NCI-H345 treated with DMSO at 0.1 percent for 48 hours (cell line): ENCODE results near the gene RPL36A.

Source experiments
- DNase-seq: peaks from one replicate; lab custom pipeline; 2025; ENCODE audit not compliant: unreplicated experiment; lab: John Stamatoyannopoulos, UW

Gene RPL36A

GRCh38 chrX:101390664-101391525 lies at the start of gene RPL36A:
Gene RPL36A, plus strand, starts transcription at chrX:101391011. Its CDS starts 33 bp downstream, at chrX:101391044.
- peak; percentile 73 for DNase-seq

- no peak for DNase-seq
These were observed 42.9 kb upstream of the RPL36A start for GRCh38 chrX:101347859-101348451.

GRCh38 chrX:101348452-101349192 lies 42.2 kb upstream of the RPL36A start, which contains the start of gene TIMM8A:
Gene TIMM8A, minus strand, starts transcription at chrX:101348742. Its CDS starts 78 bp downstream, at chrX:101348664.
- peak; percentile 34 for DNase-seq

GRCh38 chrX:101349193-101349562 lies 41.6 kb upstream of the RPL36A start:
- no peak for DNase-seq

GRCh38 chrX:101357166-101357795 lies 33.5 kb upstream of the RPL36A start:
- DNase-seq = no peak

- no peak for DNase-seq
These were observed 30.8 kb upstream of the RPL36A start for GRCh38 chrX:101359966-101360365.

GRCh38 chrX:101360390-101360789 lies 30.4 kb upstream of the RPL36A start:
- no peak for DNase-seq

- no peak for DNase-seq
These were observed 28.7 kb upstream of the RPL36A start for GRCh38 chrX:101362116-101362515.

GRCh38 chrX:101362757-101363156 lies 28.1 kb upstream of the RPL36A start:
- no peak for DNase-seq

GRCh38 chrX:101365301-101365795 lies 25.5 kb upstream of the RPL36A start:
- no peak for DNase-seq

GRCh38 chrX:101368800-101369199 lies 22.0 kb upstream of the RPL36A start:
- DNase-seq = no peak

GRCh38 chrX:101369687-101370086 lies 21.1 kb upstream of the RPL36A start:
- DNase-seq = no peak

GRCh38 chrX:101370888-101371504 lies 19.8 kb upstream of the RPL36A start:
- no peak for DNase-seq

GRCh38 chrX:101377547-101377946 lies 13.3 kb upstream of the RPL36A start:
- no peak for DNase-seq

- DNase-seq = no peak
These were observed 7.1 kb upstream of the RPL36A start for GRCh38 chrX:101383679-101384205.

GRCh38 chrX:101385026-101385684 lies 5.7 kb upstream of the RPL36A start:
- DNase-seq = no peak

GRCh38 chrX:101385795-101386541 lies 4.8 kb upstream of the RPL36A start, which contains the start of gene BTK:
Gene BTK, minus strand, starts transcription at chrX:101386191. Its CDS starts 10,907 bp downstream, at chrX:101375284.
- DNase-seq = no peak

- no peak for DNase-seq
These were observed 4.3 kb upstream of the RPL36A start for GRCh38 chrX:101386542-101386885.

- DNase-seq = no peak
These were observed 2.2 kb upstream of the RPL36A start for GRCh38 chrX:101388604-101389003.
